WTC11 (cell line): ENCODE results near the gene KDM5B. TPM values are rescaled to one million over a fixed set of nuclear protein-coding genes. Genes with fewer than 3 reads are reported as not detected.
A peak's percentile ranks its signal among the peaks of the same experiment; 100 is the strongest.

ENCODE experiments used
- ATF6 ChIP-seq: sonication (generic); formaldehyde crosslinking; IDR thresholded peaks from 2 replicates; pipeline ENCODE4 v1.8.1; 2023; ENCODE audit warnings: mild to moderate bottlenecking, missing genetic modification reagents
- CBFB ChIP-seq: sonication (generic); formaldehyde crosslinking; IDR thresholded peaks from 2 replicates; pipeline ENCODE4 v1.8.1; 2022; ENCODE audit warnings: mild to moderate bottlenecking, low read depth, missing genetic modification reagents
- CREB1 ChIP-seq: sonication (generic); formaldehyde crosslinking; IDR thresholded peaks from 2 replicates; pipeline ENCODE4 v1.8.0; 2023; ENCODE audit warnings: mild to moderate bottlenecking, missing genetic modification reagents
- E2F1 ChIP-seq: sonication (generic); formaldehyde crosslinking; IDR thresholded peaks from 2 replicates; pipeline ENCODE4 v1.8.0; 2022; ENCODE audit warnings: mild to moderate bottlenecking, missing genetic modification reagents
- EMX1 ChIP-seq: fragments of 250-450 bp; sonication (Bioruptor Pico); IDR thresholded peaks from 2 replicates; pipeline ENCODE4 v1.8.0; 2021; ENCODE audit warnings: mild to moderate bottlenecking
- FOXP1 ChIP-seq: sonication (generic); formaldehyde crosslinking; IDR thresholded peaks from 2 replicates; pipeline ENCODE4 v1.8.0; 2022; ENCODE audit warnings: missing genetic modification reagents, mild to moderate bottlenecking, moderate library complexity, borderline replicate concordance
- IRF1 ChIP-seq: sonication (generic); formaldehyde crosslinking; IDR thresholded peaks from 2 replicates; pipeline ENCODE4 v1.8.0; 2023; ENCODE audit warnings: missing genetic modification reagents
- JAZF1 ChIP-seq: fragments of 250-450 bp; sonication (Bioruptor Pico); IDR thresholded peaks from 2 replicates; pipeline ENCODE4 v1.9.0; 2021; ENCODE audit warnings: moderate library complexity, mild to moderate bottlenecking, inconsistent platforms
- JUN ChIP-seq: sonication (generic); formaldehyde crosslinking; IDR thresholded peaks from 2 replicates; pipeline ENCODE4 v1.8.0; 2023; ENCODE audit warnings: mild to moderate bottlenecking, missing genetic modification reagents
- MXD4 ChIP-seq: fragments of 250-450 bp; sonication (Bioruptor Pico); IDR thresholded peaks from 2 replicates; pipeline ENCODE4 v1.8.0; 2021; ENCODE audit warnings: mild to moderate bottlenecking, moderate library complexity, borderline replicate concordance
- NFE2L1 ChIP-seq: sonication (generic); formaldehyde crosslinking; IDR thresholded peaks from 2 replicates; pipeline ENCODE4 v1.8.1; 2023; ENCODE audit warnings: missing genetic modification reagents
- NFYB ChIP-seq: sonication (generic); formaldehyde crosslinking; conservative IDR thresholded peaks from 2 replicates; pipeline ENCODE4 v1.8.0; 2022; ENCODE audit warnings: low read depth, missing genetic modification reagents
- NR1H2 ChIP-seq: sonication (generic); formaldehyde crosslinking; IDR thresholded peaks from 2 replicates; pipeline ENCODE4 v1.9.0; 2021; ENCODE audit warnings: mild to moderate bottlenecking, moderate library complexity, missing genetic modification reagents
- NR2C2 ChIP-seq: sonication (generic); formaldehyde crosslinking; IDR thresholded peaks from 2 replicates; pipeline ENCODE4 v1.8.0; 2022; ENCODE audit warnings: mild to moderate bottlenecking, missing genetic modification reagents
- OVOL2 ChIP-seq: fragments of 250-450 bp; sonication (Bioruptor Pico); IDR thresholded peaks from 2 replicates; pipeline ENCODE4 v1.9.0; 2021; ENCODE audit warnings: mild to moderate bottlenecking, borderline replicate concordance
- RORB ChIP-seq: fragments of 250-450 bp; sonication (Bioruptor Pico); IDR thresholded peaks from 2 replicates; pipeline ENCODE4 v1.9.0; 2021; ENCODE audit warnings: mild to moderate bottlenecking
- SMAD3 ChIP-seq: sonication (generic); formaldehyde crosslinking; IDR thresholded peaks from 2 replicates; pipeline ENCODE4 v1.8.0; 2022; ENCODE audit warnings: missing genetic modification reagents, mild to moderate bottlenecking, borderline replicate concordance
- ZBTB21 ChIP-seq: sonication (generic); formaldehyde crosslinking; IDR thresholded peaks from 2 replicates; pipeline ENCODE4 v1.8.1; 2023; ENCODE audit warnings: mild to moderate bottlenecking, missing genetic modification reagents, borderline replicate concordance
- ZNF396 ChIP-seq: fragments of 250-450 bp; sonication (Bioruptor Pico); IDR thresholded peaks from 2 replicates; pipeline ENCODE4 v1.8.0; 2021; ENCODE audit warnings: mild to moderate bottlenecking, moderate library complexity, borderline replicate concordance
- ZNF423 ChIP-seq: fragments of 250-450 bp; sonication (Bioruptor Pico); IDR thresholded peaks from 2 replicates; pipeline ENCODE4 v2.1.2; 2022; ENCODE audit warnings: mild to moderate bottlenecking, moderate library complexity
- ZNF512 ChIP-seq: sonication (generic); formaldehyde crosslinking; IDR thresholded peaks from 2 replicates; pipeline ENCODE4 v1.8.1; 2022; ENCODE audit warnings: missing genetic modification reagents, borderline replicate concordance
- ZNF671 ChIP-seq: fragments of 250-450 bp; sonication (Bioruptor Pico); IDR thresholded peaks from 2 replicates; pipeline ENCODE4 v1.8.0; 2021; ENCODE audit warnings: mild to moderate bottlenecking
- total RNA-seq: library from RNA; stranded (reverse); gene quantifications from 3 replicates; pipeline ENCODE4 v1.2.3, GENCODE V29; 2021
- TF ChIP-seq, protein P1 (sequence below): sonication (generic); formaldehyde crosslinking; IDR thresholded peaks from 2 replicates; pipeline ENCODE4 v1.8.1; 2022; ENCODE audit warnings: low read depth, mild to moderate bottlenecking, moderate library complexity, missing genetic modification reagents, borderline replicate concordance
- TF ChIP-seq, protein P2 (sequence below): sonication (generic); formaldehyde crosslinking; conservative IDR thresholded peaks from 2 replicates; pipeline ENCODE4 v1.8.1; 2023; ENCODE audit warnings: mild to moderate bottlenecking, low read depth, missing genetic modification reagents, moderate library complexity
- TF ChIP-seq, protein P3 (sequence below): sonication (generic); formaldehyde crosslinking; IDR thresholded peaks from 2 replicates; pipeline ENCODE4 v1.8.0; 2023; ENCODE audit warnings: mild to moderate bottlenecking, missing genetic modification reagents
- TF ChIP-seq, protein P4 (sequence below): sonication (generic); formaldehyde crosslinking; IDR thresholded peaks from 2 replicates; pipeline ENCODE4 v1.8.1; 2023; ENCODE audit warnings: mild to moderate bottlenecking, missing genetic modification reagents, moderate library complexity

KDM5B gene
- total RNA-seq, 1 experiment from 2014 or later: 222 TPM

GRCh38 chr1:202680586-202681352 is 127.5 kb downstream of the KDM5B start (continued):
- TF ChIP-seq EMX1 (CRISPR knock-in tag) (0 out of 2 replicates have a peak, but pooled peaks have one; percentile 53), NR1H2 (no peak), MXD4 (CRISPR knock-in tag) (no peak), E2F1 (no peak), IRF1 (CRISPR knock-in tag) (no peak), ZBTB21 (CRISPR knock-in tag) (no peak), NR2C2 (CRISPR knock-in tag) (no peak), ATF6 (CRISPR knock-in tag) (no peak), JAZF1 (CRISPR knock-in tag) (no peak), ZNF396 (CRISPR knock-in tag) (no peak), ZNF423 (CRISPR knock-in tag) (no peak), CREB1 (CRISPR knock-in tag) (no peak), NFE2L1 (CRISPR knock-in tag) (no peak), CBFB (CRISPR knock-in tag) (no peak), FOXP1 (CRISPR knock-in tag) (no peak), RORB (CRISPR knock-in tag) (no peak), OVOL2 (CRISPR knock-in tag) (no peak), ZNF512 (CRISPR knock-in tag) (no peak), ZNF671 (CRISPR knock-in tag) (no peak), NFYB (no peak), JUN (CRISPR knock-in tag) (peak; percentile 62; the same call in 1 of the 2 replicates), SMAD3 (no peak)
- TF ChIP-seq, protein P1, sequence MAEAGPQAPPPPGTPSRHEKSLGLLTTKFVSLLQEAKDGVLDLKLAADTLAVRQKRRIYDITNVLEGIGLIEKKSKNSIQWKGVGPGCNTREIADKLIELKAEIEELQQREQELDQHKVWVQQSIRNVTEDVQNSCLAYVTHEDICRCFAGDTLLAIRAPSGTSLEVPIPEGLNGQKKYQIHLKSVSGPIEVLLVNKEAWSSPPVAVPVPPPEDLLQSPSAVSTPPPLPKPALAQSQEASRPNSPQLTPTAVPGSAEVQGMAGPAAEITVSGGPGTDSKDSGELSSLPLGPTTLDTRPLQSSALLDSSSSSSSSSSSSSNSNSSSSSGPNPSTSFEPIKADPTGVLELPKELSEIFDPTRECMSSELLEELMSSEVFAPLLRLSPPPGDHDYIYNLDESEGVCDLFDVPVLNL (CRISPR knock-in tag): no peak
- TF ChIP-seq, protein P2, sequence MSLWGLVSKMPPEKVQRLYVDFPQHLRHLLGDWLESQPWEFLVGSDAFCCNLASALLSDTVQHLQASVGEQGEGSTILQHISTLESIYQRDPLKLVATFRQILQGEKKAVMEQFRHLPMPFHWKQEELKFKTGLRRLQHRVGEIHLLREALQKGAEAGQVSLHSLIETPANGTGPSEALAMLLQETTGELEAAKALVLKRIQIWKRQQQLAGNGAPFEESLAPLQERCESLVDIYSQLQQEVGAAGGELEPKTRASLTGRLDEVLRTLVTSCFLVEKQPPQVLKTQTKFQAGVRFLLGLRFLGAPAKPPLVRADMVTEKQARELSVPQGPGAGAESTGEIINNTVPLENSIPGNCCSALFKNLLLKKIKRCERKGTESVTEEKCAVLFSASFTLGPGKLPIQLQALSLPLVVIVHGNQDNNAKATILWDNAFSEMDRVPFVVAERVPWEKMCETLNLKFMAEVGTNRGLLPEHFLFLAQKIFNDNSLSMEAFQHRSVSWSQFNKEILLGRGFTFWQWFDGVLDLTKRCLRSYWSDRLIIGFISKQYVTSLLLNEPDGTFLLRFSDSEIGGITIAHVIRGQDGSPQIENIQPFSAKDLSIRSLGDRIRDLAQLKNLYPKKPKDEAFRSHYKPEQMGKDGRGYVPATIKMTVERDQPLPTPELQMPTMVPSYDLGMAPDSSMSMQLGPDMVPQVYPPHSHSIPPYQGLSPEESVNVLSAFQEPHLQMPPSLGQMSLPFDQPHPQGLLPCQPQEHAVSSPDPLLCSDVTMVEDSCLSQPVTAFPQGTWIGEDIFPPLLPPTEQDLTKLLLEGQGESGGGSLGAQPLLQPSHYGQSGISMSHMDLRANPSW (CRISPR knock-in tag): no peak
- TF ChIP-seq, protein P3, sequence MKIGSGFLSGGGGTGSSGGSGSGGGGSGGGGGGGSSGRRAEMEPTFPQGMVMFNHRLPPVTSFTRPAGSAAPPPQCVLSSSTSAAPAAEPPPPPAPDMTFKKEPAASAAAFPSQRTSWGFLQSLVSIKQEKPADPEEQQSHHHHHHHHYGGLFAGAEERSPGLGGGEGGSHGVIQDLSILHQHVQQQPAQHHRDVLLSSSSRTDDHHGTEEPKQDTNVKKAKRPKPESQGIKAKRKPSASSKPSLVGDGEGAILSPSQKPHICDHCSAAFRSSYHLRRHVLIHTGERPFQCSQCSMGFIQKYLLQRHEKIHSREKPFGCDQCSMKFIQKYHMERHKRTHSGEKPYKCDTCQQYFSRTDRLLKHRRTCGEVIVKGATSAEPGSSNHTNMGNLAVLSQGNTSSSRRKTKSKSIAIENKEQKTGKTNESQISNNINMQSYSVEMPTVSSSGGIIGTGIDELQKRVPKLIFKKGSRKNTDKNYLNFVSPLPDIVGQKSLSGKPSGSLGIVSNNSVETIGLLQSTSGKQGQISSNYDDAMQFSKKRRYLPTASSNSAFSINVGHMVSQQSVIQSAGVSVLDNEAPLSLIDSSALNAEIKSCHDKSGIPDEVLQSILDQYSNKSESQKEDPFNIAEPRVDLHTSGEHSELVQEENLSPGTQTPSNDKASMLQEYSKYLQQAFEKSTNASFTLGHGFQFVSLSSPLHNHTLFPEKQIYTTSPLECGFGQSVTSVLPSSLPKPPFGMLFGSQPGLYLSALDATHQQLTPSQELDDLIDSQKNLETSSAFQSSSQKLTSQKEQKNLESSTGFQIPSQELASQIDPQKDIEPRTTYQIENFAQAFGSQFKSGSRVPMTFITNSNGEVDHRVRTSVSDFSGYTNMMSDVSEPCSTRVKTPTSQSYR (CRISPR knock-in tag): no peak
- TF ChIP-seq, protein P4, sequence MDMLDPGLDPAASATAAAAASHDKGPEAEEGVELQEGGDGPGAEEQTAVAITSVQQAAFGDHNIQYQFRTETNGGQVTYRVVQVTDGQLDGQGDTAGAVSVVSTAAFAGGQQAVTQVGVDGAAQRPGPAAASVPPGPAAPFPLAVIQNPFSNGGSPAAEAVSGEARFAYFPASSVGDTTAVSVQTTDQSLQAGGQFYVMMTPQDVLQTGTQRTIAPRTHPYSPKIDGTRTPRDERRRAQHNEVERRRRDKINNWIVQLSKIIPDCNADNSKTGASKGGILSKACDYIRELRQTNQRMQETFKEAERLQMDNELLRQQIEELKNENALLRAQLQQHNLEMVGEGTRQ (CRISPR knock-in tag): no peak
